HEK293 (cell line): ENCODE measurements around the gene M1AP.

ENCODE experiments used
- BCL11A ChIP-seq: fragments of 450-650 bp; formaldehyde crosslinking; IDR thresholded peaks from 2 replicates; pipeline ENCODE4 v1.5.1; 2016; ENCODE audit warnings: low read depth, missing biosample characterization, missing genetic modification characterization
- MYNN ChIP-seq: fragments of 450-650 bp; formaldehyde crosslinking; IDR thresholded peaks from 2 replicates; pipeline ENCODE4 v1.5.1; 2016; ENCODE audit warnings: missing biosample characterization, missing genetic modification characterization, borderline replicate concordance
- ZNF133 ChIP-seq: fragments of 450-650 bp; formaldehyde crosslinking; IDR thresholded peaks from 2 replicates; pipeline ENCODE4 v1.5.1; 2016; ENCODE audit warnings: missing biosample characterization, missing genetic modification characterization
- ZNF391 ChIP-seq: fragments of 450-650 bp; formaldehyde crosslinking; IDR thresholded peaks from 2 replicates; pipeline ENCODE4 v1.5.1; 2016; ENCODE audit warnings: low read depth, missing biosample characterization, missing genetic modification characterization, borderline replicate concordance
- ZSCAN5A ChIP-seq: fragments of 450-650 bp; formaldehyde crosslinking; IDR thresholded peaks from 2 replicates; pipeline ENCODE4 v1.5.1; 2016; ENCODE audit warnings: missing biosample characterization, missing genetic modification characterization

DNA sequence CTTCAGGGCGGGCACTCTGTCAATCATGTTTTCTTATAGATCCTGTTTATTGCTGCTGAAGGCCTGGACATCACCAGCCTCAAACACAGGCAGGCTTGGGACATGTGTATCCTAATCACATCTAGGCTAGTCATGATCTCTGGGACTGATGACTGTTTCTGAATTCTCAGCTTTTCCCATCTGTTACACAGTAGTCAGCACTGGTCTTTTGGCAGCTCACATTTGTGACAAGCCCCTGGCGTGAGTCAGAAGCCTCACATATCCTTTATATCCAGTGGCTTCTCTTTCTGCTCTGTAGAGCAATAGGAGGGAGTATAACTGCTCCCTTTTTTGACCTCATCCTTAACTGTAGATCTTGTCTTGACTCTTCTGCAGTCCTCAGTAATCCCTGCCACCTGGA lies 10.4 kb upstream of the M1AP start:
- TF ChIP-seq MYNN (tag by site-specific recombination) = no peak
- TF ChIP-seq ZNF133 (tag by site-specific recombination) = no peak
- no peak for TF ChIP-seq BCL11A (tag by site-specific recombination)
- no peak for TF ChIP-seq ZSCAN5A (tag by site-specific recombination)
- no peak for TF ChIP-seq ZNF391 (tag by site-specific recombination)
